Measurements from ENCODE around the gene PMF1. TPM values are rescaled to one million over a fixed set of nuclear protein-coding genes. Genes with fewer than 3 reads are reported as not detected.

PMF1 gene
- total and polyA plus RNA-seq, 2 of the 13 experiments (the other 11 are each of a cell fraction or from before 2014, with no cell fraction given), result 72.5 to 89.0 TPM

GRCh38 chr1:156282479-156283222, 69.8 kb downstream of the PMF1 start, which contains the start of gene SMG5 (continued):
- TF ChIP-seq HES4 (CRISPR knock-in tag; IDR thresholded peaks at IDR 0.05; ENCODE audit: borderline replicate concordance) (peak; percentile 59; the same call in 1 of the 2 replicates), TCF12 (IDR thresholded peaks at IDR 0.05) (no peak), TCF12 (CRISPR knock-in tag; IDR thresholded peaks at IDR 0.05) (peak; percentile 63; the same call in 1 of the 2 replicates), ZNF883 (CRISPR knock-in tag; IDR thresholded peaks at IDR 0.05; ENCODE audit: not compliant biosample characterization) (peak; percentile 68), ZNF292 (CRISPR knock-in tag; IDR thresholded peaks at IDR 0.05; ENCODE audit: borderline replicate concordance, low read depth) (peak; percentile 16; the same call in 1 of the 2 replicates), ZNF143 (CRISPR knock-in tag; IDR thresholded peaks at IDR 0.05) (peak; percentile 78), RARG (CRISPR knock-in tag; IDR thresholded peaks at IDR 0.05; ENCODE audit: low read depth) (0 out of 2 replicates have a peak, but pooled peaks have one; percentile 67), ZKSCAN8 (CRISPR knock-in tag; IDR thresholded peaks at IDR 0.05; ENCODE audit: borderline replicate concordance) (peak; percentile 93; the same call in 1 of the 2 replicates), ZNF343 (CRISPR knock-in tag; IDR thresholded peaks at IDR 0.05) (peak; percentile 71; the same call in 1 of the 2 replicates), ZNF331 (CRISPR knock-in tag; IDR thresholded peaks at IDR 0.05) (peak; percentile 82), ZBTB33 (CRISPR knock-in tag; IDR thresholded peaks at IDR 0.05) (peak; percentile 53; the same call in 1 of the 2 replicates), ZNF512 (CRISPR knock-in tag; IDR thresholded peaks at IDR 0.05) (no peak), EP300 (IDR thresholded peaks at IDR 0.05; ENCODE audit: low read depth in 2 of 2, low read length in 2 of 2) (peak in 1 of 2 experiments; percentile 59; a peak in 1 of 4 replicates), EP300 (CRISPR knock-in tag; IDR thresholded peaks at IDR 0.05; ENCODE audit: borderline replicate concordance) (peak; percentile 13; the same call in 1 of the 2 replicates), ZBTB21 (CRISPR knock-in tag; IDR thresholded peaks at IDR 0.05) (peak; percentile 54; the same call in 1 of the 2 replicates), NR2F6 (IDR thresholded peaks at IDR 0.05) (no peak), NR2F6 (CRISPR knock-in tag; IDR thresholded peaks at IDR 0.05) (0 out of 2 replicates have a peak, but pooled peaks have one; percentile 45)
- TF ChIP-seq, protein P1, sequence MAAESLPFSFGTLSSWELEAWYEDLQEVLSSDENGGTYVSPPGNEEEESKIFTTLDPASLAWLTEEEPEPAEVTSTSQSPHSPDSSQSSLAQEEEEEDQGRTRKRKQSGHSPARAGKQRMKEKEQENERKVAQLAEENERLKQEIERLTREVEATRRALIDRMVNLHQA (CRISPR knock-in tag; IDR thresholded peaks at IDR 0.05), result no peak
- TF ChIP-seq, protein P2, sequence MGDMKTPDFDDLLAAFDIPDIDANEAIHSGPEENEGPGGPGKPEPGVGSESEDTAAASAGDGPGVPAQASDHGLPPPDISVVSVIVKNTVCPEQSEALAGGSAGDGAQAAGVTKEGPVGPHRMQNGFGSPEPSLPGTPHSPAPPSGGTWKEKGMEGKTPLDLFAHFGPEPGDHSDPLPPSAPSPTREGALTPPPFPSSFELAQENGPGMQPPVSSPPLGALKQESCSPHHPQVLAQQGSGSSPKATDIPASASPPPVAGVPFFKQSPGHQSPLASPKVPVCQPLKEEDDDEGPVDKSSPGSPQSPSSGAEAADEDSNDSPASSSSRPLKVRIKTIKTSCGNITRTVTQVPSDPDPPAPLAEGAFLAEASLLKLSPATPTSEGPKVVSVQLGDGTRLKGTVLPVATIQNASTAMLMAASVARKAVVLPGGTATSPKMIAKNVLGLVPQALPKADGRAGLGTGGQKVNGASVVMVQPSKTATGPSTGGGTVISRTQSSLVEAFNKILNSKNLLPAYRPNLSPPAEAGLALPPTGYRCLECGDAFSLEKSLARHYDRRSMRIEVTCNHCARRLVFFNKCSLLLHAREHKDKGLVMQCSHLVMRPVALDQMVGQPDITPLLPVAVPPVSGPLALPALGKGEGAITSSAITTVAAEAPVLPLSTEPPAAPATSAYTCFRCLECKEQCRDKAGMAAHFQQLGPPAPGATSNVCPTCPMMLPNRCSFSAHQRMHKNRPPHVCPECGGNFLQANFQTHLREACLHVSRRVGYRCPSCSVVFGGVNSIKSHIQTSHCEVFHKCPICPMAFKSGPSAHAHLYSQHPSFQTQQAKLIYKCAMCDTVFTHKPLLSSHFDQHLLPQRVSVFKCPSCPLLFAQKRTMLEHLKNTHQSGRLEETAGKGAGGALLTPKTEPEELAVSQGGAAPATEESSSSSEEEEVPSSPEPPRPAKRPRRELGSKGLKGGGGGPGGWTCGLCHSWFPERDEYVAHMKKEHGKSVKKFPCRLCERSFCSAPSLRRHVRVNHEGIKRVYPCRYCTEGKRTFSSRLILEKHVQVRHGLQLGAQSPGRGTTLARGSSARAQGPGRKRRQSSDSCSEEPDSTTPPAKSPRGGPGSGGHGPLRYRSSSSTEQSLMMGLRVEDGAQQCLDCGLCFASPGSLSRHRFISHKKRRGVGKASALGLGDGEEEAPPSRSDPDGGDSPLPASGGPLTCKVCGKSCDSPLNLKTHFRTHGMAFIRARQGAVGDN (CRISPR knock-in tag; IDR thresholded peaks at IDR 0.05), result peak; percentile 91

Data from HepG2 (cell line).